Glutamatergic neuron (in vitro differentiated cells): Measurements from ENCODE around the gene COMMD7. TPM values are rescaled to one million over a fixed set of nuclear protein-coding genes. Genes with fewer than 3 reads are reported as not detected.

Source experiments
- DNase-seq: peaks from one replicate; pipeline ENCODE4 v3.0.0; 2022
- H3K27ac Mint-ChIP-seq: one replicate; pipeline ENCODE4 v1.8.0; 2020; ENCODE audit warnings: mild to moderate bottlenecking, mixed read lengths, inconsistent platforms; ENCODE audit not compliant: unreplicated experiment
- H3K27me3 Mint-ChIP-seq: one replicate; pipeline ENCODE4 v1.8.0; 2020; ENCODE audit warnings: mild to moderate bottlenecking, moderate library complexity, mixed read lengths, inconsistent platforms; ENCODE audit not compliant: unreplicated experiment
- H3K36me3 Mint-ChIP-seq: one replicate; pipeline ENCODE4 v1.8.0; 2020; ENCODE audit warnings: mild to moderate bottlenecking, mixed read lengths, inconsistent platforms; ENCODE audit not compliant: unreplicated experiment
- H3K4me1 Mint-ChIP-seq: one replicate; pipeline ENCODE4 v1.8.0; 2020; ENCODE audit warnings: mild to moderate bottlenecking, low read depth, mixed read lengths, inconsistent platforms; ENCODE audit not compliant: unreplicated experiment
- H3K4me3 Mint-ChIP-seq: one replicate; pipeline ENCODE4 v1.8.0; 2020; ENCODE audit warnings: mild to moderate bottlenecking, mixed read lengths, inconsistent platforms; ENCODE audit not compliant: unreplicated experiment
- H3K9me3 Mint-ChIP-seq: one replicate; pipeline ENCODE4 v1.8.0; 2020; ENCODE audit warnings: mild to moderate bottlenecking, moderate library complexity, mixed read lengths, inconsistent platforms; ENCODE audit not compliant: unreplicated experiment
- CTCF ChIP-seq: fragments of 200-600 bp; sonication (generic); IDR thresholded peaks from one replicate; pipeline ENCODE4 v1.5.0; 2021; ENCODE audit not compliant: partially characterized antibody, unreplicated experiment
- total RNA-seq: library from RNA; stranded (reverse); fragmentation: NEBNext Ultra II Directional; extraction: Animal tissue kit (Norgen Biotek cat#: 25700); gene quantifications from one replicate; pipeline ENCODE4 v1.2.1, GENCODE V29; 2021; ENCODE audit not compliant: unreplicated experiment

The COMMD7 gene
- total RNA-seq, 1 donor from 2014 or later, result 71.5 TPM

- Mint-ChIP-seq H3K4me3 (peak overlapping the region; percentile 50), H3K27me3 (peaks cover 6% of the 10 kb centered on the region), H3K36me3 (no peaks in the 10 kb centered on the region), H3K27ac (no peak overlapping the region), H3K4me1 (peaks cover 21% of the 10 kb centered on the region), H3K9me3 (no peaks in the 10 kb centered on the region)
- DNase-seq, result no peak
- no peak for TF ChIP-seq CTCF
Measured at GRCh38 chr20:32780749-32781655, 37.7 kb upstream of the COMMD7 start.

- DNase-seq, result no peak
- Mint-ChIP-seq H3K36me3 (no peaks in the 10 kb centered on the region), H3K9me3 (no peaks in the 10 kb centered on the region), H3K4me3 (peak overlapping the region; percentile 20), H3K27me3 (peaks cover 6% of the 10 kb centered on the region), H3K27ac (no peak overlapping the region), H3K4me1 (peaks cover 24% of the 10 kb centered on the region)
- TF ChIP-seq CTCF, result no peak
Measured at GRCh38 chr20:32780278-32780677, 37.0 kb upstream of the COMMD7 start.

GRCh38 chr20:32779500-32780211 is 36.4 kb upstream of the COMMD7 start:
- peak; percentile 96 for DNase-seq
- peaks cover 6% of the 10 kb centered on the region for H3K27me3 Mint-ChIP-seq
- H3K4me3 Mint-ChIP-seq, result peak overlapping the region; percentile 20
- H3K4me1 Mint-ChIP-seq, result peaks cover 24% of the 10 kb centered on the region
- no peaks in the 10 kb centered on the region for H3K9me3 Mint-ChIP-seq
- peak overlapping the region; percentile 84 for H3K27ac Mint-ChIP-seq
- TF ChIP-seq CTCF, result no peak
- no peaks in the 10 kb centered on the region for H3K36me3 Mint-ChIP-seq

GRCh38 chr20:32777177-32777956 is 34.1 kb upstream of the COMMD7 start:
- DNase-seq, result no peak
- peaks cover 6% of the 10 kb centered on the region for H3K27me3 Mint-ChIP-seq
- no peak overlapping the region for H3K27ac Mint-ChIP-seq

More at GRCh38 chr20:32777177-32777956, 34.1 kb upstream of the COMMD7 start:
- H3K9me3 Mint-ChIP-seq, result no peaks in the 10 kb centered on the region
- H3K4me3 Mint-ChIP-seq, result no peak overlapping the region
- H3K36me3 Mint-ChIP-seq, result no peaks in the 10 kb centered on the region
- H3K4me1 Mint-ChIP-seq, result peaks cover 24% of the 10 kb centered on the region
- no peak for TF ChIP-seq CTCF
